HepG2 (cell line): Measurements from ENCODE around the gene DNAJC7. TPM values are rescaled to one million over a fixed set of nuclear protein-coding genes. Genes with fewer than 3 reads are reported as not detected.

ENCODE experiments used
- AGO1 ChIP-seq: fragments of 200-400 bp; formaldehyde crosslinking; IDR thresholded peaks from 2 replicates; pipeline ENCODE4 v1.6.1; 2017; ENCODE audit warnings: mild to moderate bottlenecking, low read depth, low read length, moderate library complexity; ENCODE audit not compliant: poor library complexity, severe bottlenecking
- ASH2L ChIP-seq: fragments of 300-600, 200-600 bp; sonication (generic); IDR thresholded peaks from 2 replicates; pipeline ENCODE4 v1.7.0; 2017; ENCODE audit warnings: low read depth, mild to moderate bottlenecking, moderate library complexity, mixed read lengths, low read length; ENCODE audit not compliant: insufficient read length
- DMAP1 ChIP-seq: IDR thresholded peaks from 2 replicates; pipeline ENCODE4 v1.6.1; 2016
- EHMT2 ChIP-seq: fragments of 200-600 bp; sonication (generic); IDR thresholded peaks from 2 replicates; pipeline ENCODE4 v1.7.0; 2017; ENCODE audit warnings: antibody characterized with exemption, low read depth, low read length, borderline replicate concordance
- GABPA ChIP-seq, 2 experiments: IDR thresholded peaks; 2 replicates each; pipeline ENCODE4 v1.6.1; 2011 to 2016; ENCODE audit warnings: low read depth in 2 of 2, low read length in 1 of 2, missing biosample characterization in 1 of 2, missing genetic modification characterization in 1 of 2
- GATAD2A ChIP-seq: IDR thresholded peaks from 2 replicates; pipeline ENCODE4 v1.6.1; 2016
- HOXA3 ChIP-seq: sonication (generic); formaldehyde crosslinking; IDR thresholded peaks from 2 replicates; pipeline ENCODE4 v1.5.0; 2020; ENCODE audit warnings: missing genetic modification reagents
- NFYB ChIP-seq: sonication (generic); formaldehyde crosslinking; IDR thresholded peaks from 2 replicates; pipeline ENCODE4 v1.4.0; 2020; ENCODE audit warnings: missing genetic modification reagents
- NR2F2 ChIP-seq: IDR thresholded peaks from 2 replicates; pipeline ENCODE4 v1.6.1; 2012; ENCODE audit warnings: low read depth, inconsistent platforms, borderline replicate concordance
- REL ChIP-seq: sonication (generic); formaldehyde crosslinking; conservative IDR thresholded peaks from 2 replicates; pipeline ENCODE4 v1.8.0; 2022; ENCODE audit warnings: mild to moderate bottlenecking, missing genetic modification reagents, moderate library complexity
- SAP130 ChIP-seq: IDR thresholded peaks from 2 replicates; pipeline ENCODE4 v1.6.1; 2016; ENCODE audit warnings: low read depth
- SOX6 ChIP-seq, 2 experiments: fragments of 450-650 bp in 1 of 2; sonication (generic) in 1 of 2; formaldehyde crosslinking in 1 of 2; IDR thresholded peaks; 2 replicates each; pipeline versions ENCODE4 v1.4.0 to v1.6.1; 2017 to 2020; ENCODE audit warnings: antibody characterized with exemption in 1 of 2, mild to moderate bottlenecking in 1 of 2, missing genetic modification reagents in 1 of 2
- SP5 ChIP-seq: IDR thresholded peaks from 2 replicates; pipeline ENCODE4 v1.6.1; 2016; ENCODE audit warnings: low read depth, borderline replicate concordance
- XRCC5 ChIP-seq: fragments of 200-400 bp; formaldehyde crosslinking; optimal IDR thresholded peaks from 2 replicates; pipeline ENCODE3; 2017; ENCODE audit warnings: mild to moderate bottlenecking, low read length
- ZIK1 ChIP-seq: sonication (generic); formaldehyde crosslinking; IDR thresholded peaks from 2 replicates; pipeline ENCODE4 v1.5.0; 2020; ENCODE audit warnings: mild to moderate bottlenecking, low read depth, missing genetic modification reagents, borderline replicate concordance
- ZMYM3 ChIP-seq: sonication (generic); formaldehyde crosslinking; IDR thresholded peaks from 2 replicates; pipeline ENCODE4 v1.5.1; 2020; ENCODE audit warnings: mild to moderate bottlenecking, missing genetic modification reagents
- ZNF331 ChIP-seq: sonication (generic); formaldehyde crosslinking; IDR thresholded peaks from 2 replicates; pipeline ENCODE4 v1.4.0; 2020; ENCODE audit warnings: missing genetic modification reagents
- ZNF550 ChIP-seq: sonication (generic); formaldehyde crosslinking; IDR thresholded peaks from 2 replicates; pipeline ENCODE4 v1.4.0; 2020; ENCODE audit warnings: mild to moderate bottlenecking, missing genetic modification reagents, borderline replicate concordance
- ZNF629 ChIP-seq: sonication (generic); formaldehyde crosslinking; conservative IDR thresholded peaks from 2 replicates; pipeline ENCODE4 v1.5.0; 2020; ENCODE audit warnings: missing genetic modification reagents
- ZNF891 ChIP-seq: sonication (generic); formaldehyde crosslinking; IDR thresholded peaks from 2 replicates; pipeline ENCODE4 v1.5.0; 2020; ENCODE audit warnings: mild to moderate bottlenecking, missing genetic modification reagents
- ZSCAN30 ChIP-seq: sonication (generic); formaldehyde crosslinking; IDR thresholded peaks from 2 replicates; pipeline ENCODE4 v1.5.0; 2020; ENCODE audit warnings: mild to moderate bottlenecking, missing genetic modification reagents
- polyA plus RNA-seq, 8 experiments: library from polyadenylated mRNA; depleted of rRNA in 3 of 8; stranded (reverse) in 7 of 8; unstranded in 1 of 8; fragments of >200 nt; fragmentation: Illumina TruSeq in 4 of 8; extraction: Trizol in 4 of 8; gene quantifications; 2 replicates each; pipeline versions ENCODE4 v1.2.1 to v1.2.3, GENCODE V29; 2011 to 2016; ENCODE audit warnings: low read depth in 4 of 8, missing spikeins in 1 of 8, mixed read lengths in 1 of 8; ENCODE audit not compliant: insufficient read depth in 1 of 8
- total RNA-seq, 5 experiments: library from RNA; depleted of rRNA; stranded (reverse); fragments of >200 nt; fragmentation: Illumina TruSeq; extraction: Trizol; gene quantifications; 2 replicates each; pipeline ENCODE4 v1.2.3, GENCODE V29; 2016; ENCODE audit warnings: low read depth in 1 of 5
- TF ChIP-seq, protein P1 (sequence below): sonication (generic); formaldehyde crosslinking; IDR thresholded peaks from 2 replicates; pipeline ENCODE4 v1.4.0; 2020; ENCODE audit warnings: mild to moderate bottlenecking, missing genetic modification reagents
- TF ChIP-seq, protein P2 (sequence below): sonication (generic); formaldehyde crosslinking; IDR thresholded peaks from 2 replicates; pipeline ENCODE4 v1.8.1; 2023; ENCODE audit warnings: mild to moderate bottlenecking, missing genetic modification reagents
- TF ChIP-seq, protein P3 (sequence below): sonication (generic); formaldehyde crosslinking; IDR thresholded peaks from 2 replicates; pipeline ENCODE4 v1.4.0; 2020; ENCODE audit warnings: mild to moderate bottlenecking, missing genetic modification reagents
- TF ChIP-seq, protein P4 (sequence below): IDR thresholded peaks from 2 replicates; pipeline ENCODE4 v1.6.1; 2016; ENCODE audit warnings: missing genetic modification reagents, missing compliant biosample characterization

The DNAJC7 gene
- total and polyA plus RNA-seq, 2 of the 13 experiments (the other 11 are each of a cell fraction or from before 2014, with no cell fraction given), result 47.7 to 132 TPM

DNA sequence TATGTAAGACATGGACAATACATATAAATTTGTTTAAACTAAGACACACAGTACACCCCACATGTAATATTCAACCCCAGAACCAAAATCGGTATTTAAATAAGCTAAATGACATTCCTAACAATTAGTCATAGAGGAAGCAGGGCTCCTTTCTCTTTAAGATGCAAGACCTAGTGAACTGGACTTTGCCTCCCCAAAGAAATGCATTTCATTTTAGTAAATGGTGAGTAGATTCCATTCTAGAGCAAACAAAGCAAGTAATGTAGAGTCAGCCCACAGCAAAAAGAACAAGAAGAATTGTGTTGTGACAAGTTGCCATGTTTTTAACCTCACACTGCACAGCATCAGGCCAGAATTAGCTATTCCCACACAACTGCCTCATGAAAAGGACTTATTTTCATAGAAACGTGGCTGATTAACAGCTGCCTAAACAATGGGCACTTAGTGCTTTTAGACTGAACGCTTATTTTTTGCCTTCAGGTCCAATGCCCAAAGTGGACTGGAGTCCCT, 14.4 kb downstream of the DNAJC7 start (continued):
- TF ChIP-seq SOX6 (IDR thresholded peaks at IDR 0.05) (no peak), SOX6 (CRISPR knock-in tag; IDR thresholded peaks at IDR 0.05) (peak; percentile 50; the same call in 1 of the 2 replicates), ZSCAN30 (CRISPR knock-in tag) (no peak), SAP130 (CRISPR knock-in tag) (peak; percentile 74), DMAP1 (CRISPR knock-in tag) (no peak; the same call in 1 of the 2 replicates), REL (CRISPR knock-in tag) (no peak), ZNF891 (CRISPR knock-in tag) (no peak), ZNF629 (CRISPR knock-in tag) (no peak), GATAD2A (CRISPR knock-in tag) (peak; percentile 60), NR2F2 (peak; percentile 36; the same call in 1 of the 2 replicates), XRCC5 (no peak), ZIK1 (CRISPR knock-in tag) (no peak), ZNF550 (CRISPR knock-in tag) (no peak), GABPA (IDR thresholded peaks at IDR 0.05; ENCODE audit: low read depth, low read length) (no peak), GABPA (CRISPR knock-in tag; IDR thresholded peaks at IDR 0.05; ENCODE audit: low read depth) (peak; percentile 34; the same call in 1 of the 2 replicates), NFYB (no peak), HOXA3 (CRISPR knock-in tag) (no peak), SP5 (peak; percentile 20; the same call in 1 of the 2 replicates), ZNF331 (no peak; the same call in 1 of the 2 replicates), AGO1 (no peak), ZMYM3 (CRISPR knock-in tag) (no peak), EHMT2 (0 out of 2 replicates have a peak, but pooled peaks have one; percentile 53), ASH2L (peak; percentile 49)
- TF ChIP-seq, protein P1, sequence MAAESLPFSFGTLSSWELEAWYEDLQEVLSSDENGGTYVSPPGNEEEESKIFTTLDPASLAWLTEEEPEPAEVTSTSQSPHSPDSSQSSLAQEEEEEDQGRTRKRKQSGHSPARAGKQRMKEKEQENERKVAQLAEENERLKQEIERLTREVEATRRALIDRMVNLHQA (CRISPR knock-in tag), result no peak
- TF ChIP-seq, protein P2, sequence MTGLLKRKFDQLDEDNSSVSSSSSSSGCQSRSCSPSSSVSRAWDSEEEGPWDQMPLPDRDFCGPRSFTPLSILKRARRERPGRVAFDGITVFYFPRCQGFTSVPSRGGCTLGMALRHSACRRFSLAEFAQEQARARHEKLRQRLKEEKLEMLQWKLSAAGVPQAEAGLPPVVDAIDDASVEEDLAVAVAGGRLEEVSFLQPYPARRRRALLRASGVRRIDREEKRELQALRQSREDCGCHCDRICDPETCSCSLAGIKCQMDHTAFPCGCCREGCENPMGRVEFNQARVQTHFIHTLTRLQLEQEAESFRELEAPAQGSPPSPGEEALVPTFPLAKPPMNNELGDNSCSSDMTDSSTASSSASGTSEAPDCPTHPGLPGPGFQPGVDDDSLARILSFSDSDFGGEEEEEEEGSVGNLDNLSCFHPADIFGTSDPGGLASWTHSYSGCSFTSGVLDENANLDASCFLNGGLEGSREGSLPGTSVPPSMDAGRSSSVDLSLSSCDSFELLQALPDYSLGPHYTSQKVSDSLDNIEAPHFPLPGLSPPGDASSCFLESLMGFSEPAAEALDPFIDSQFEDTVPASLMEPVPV (CRISPR knock-in tag), result no peak
- TF ChIP-seq, protein P3, sequence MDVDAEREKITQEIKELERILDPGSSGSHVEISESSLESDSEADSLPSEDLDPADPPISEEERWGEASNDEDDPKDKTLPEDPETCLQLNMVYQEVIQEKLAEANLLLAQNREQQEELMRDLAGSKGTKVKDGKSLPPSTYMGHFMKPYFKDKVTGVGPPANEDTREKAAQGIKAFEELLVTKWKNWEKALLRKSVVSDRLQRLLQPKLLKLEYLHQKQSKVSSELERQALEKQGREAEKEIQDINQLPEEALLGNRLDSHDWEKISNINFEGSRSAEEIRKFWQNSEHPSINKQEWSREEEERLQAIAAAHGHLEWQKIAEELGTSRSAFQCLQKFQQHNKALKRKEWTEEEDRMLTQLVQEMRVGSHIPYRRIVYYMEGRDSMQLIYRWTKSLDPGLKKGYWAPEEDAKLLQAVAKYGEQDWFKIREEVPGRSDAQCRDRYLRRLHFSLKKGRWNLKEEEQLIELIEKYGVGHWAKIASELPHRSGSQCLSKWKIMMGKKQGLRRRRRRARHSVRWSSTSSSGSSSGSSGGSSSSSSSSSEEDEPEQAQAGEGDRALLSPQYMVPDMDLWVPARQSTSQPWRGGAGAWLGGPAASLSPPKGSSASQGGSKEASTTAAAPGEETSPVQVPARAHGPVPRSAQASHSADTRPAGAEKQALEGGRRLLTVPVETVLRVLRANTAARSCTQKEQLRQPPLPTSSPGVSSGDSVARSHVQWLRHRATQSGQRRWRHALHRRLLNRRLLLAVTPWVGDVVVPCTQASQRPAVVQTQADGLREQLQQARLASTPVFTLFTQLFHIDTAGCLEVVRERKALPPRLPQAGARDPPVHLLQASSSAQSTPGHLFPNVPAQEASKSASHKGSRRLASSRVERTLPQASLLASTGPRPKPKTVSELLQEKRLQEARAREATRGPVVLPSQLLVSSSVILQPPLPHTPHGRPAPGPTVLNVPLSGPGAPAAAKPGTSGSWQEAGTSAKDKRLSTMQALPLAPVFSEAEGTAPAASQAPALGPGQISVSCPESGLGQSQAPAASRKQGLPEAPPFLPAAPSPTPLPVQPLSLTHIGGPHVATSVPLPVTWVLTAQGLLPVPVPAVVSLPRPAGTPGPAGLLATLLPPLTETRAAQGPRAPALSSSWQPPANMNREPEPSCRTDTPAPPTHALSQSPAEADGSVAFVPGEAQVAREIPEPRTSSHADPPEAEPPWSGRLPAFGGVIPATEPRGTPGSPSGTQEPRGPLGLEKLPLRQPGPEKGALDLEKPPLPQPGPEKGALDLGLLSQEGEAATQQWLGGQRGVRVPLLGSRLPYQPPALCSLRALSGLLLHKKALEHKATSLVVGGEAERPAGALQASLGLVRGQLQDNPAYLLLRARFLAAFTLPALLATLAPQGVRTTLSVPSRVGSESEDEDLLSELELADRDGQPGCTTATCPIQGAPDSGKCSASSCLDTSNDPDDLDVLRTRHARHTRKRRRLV, result no peak
- TF ChIP-seq, protein P4, sequence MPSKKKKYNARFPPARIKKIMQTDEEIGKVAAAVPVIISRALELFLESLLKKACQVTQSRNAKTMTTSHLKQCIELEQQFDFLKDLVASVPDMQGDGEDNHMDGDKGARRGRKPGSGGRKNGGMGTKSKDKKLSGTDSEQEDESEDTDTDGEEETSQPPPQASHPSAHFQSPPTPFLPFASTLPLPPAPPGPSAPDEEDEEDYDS (CRISPR knock-in tag), result peak; percentile 26; the same call in 1 of the 2 replicates
